Adrenal gland (tissue), 12 donors: ENCODE results near the gene PRR35. TPM values are rescaled to one million over a fixed set of nuclear protein-coding genes. Genes with fewer than 3 reads are reported as not detected.

ENCODE experiments used
- DNase-seq, 7 donors: peaks; one replicate each; pipeline ENCODE4 v3.0.0-alpha.2; 2019 to 2020
- H3K27ac ChIP-seq, 5 donors: fragments of 200-600 bp; sonication (generic) in 4 of 5; 1 replicate in 3 of 5; 2 replicates in 2 of 5; pipeline versions ENCODE4 v1.5.1 to v1.8.0; 2016 to 2020; ENCODE audit warnings: mild to moderate bottlenecking in 1 of 5
- H3K27me3 ChIP-seq: fragments of 200-600 bp; 2 replicates; pipeline ENCODE4 v1.8.0; 2021
- H3K36me3 ChIP-seq, 2 donors: fragments of 200-600 bp; replicated peaks in 1 of 2; 1 replicate in 1 of 2; 2 replicates in 1 of 2; pipeline versions ENCODE4 v1.5.1 to v1.8.0; 2018 to 2022
- H3K4me1 ChIP-seq, 2 donors: fragments of 200-600 bp; replicated peaks in 1 of 2; 1 replicate in 1 of 2; 2 replicates in 1 of 2; pipeline versions ENCODE4 v1.5.1 to v1.8.0; 2018 to 2021
- H3K4me3 ChIP-seq, 4 donors: fragments of 200-600 bp; sonication (generic) in 3 of 4; one replicate each; pipeline ENCODE4 v1.5.1; 2016 to 2018
- H3K9me3 ChIP-seq, 3 donors: fragments of 200-600 bp; sonication (generic) in 1 of 3; replicated peaks in 1 of 3; 1 replicate in 2 of 3; 2 replicates in 1 of 3; pipeline versions ENCODE4 v1.5.1 to v1.8.0; 2016 to 2021
- CTCF ChIP-seq, 6 experiments: fragments of 450-650 bp in 4 of 6; fragments of 200-600 bp in 2 of 6; sonication (generic) in 1 of 6; IDR thresholded peaks; 1 replicate in 5 of 6; 2 replicates in 1 of 6; pipeline versions ENCODE4 v1.5.1 to v1.8.0; 2016 to 2021; ENCODE audit warnings: antibody characterized with exemption in 6 of 6, mild to moderate bottlenecking in 2 of 6, moderate library complexity in 1 of 6
- POLR2A ChIP-seq, 2 donors: fragments of 450-650 bp; IDR thresholded peaks; one replicate each; pipeline ENCODE4 v1.6.1; 2017; ENCODE audit warnings: antibody characterized with exemption in 2 of 2, mild to moderate bottlenecking in 2 of 2, moderate library complexity in 1 of 2
- whole genome bisulfite sequencing, 4 donors: extraction: QIAGEN DNeasy Blood & Tissue Kit in 2 of 4; methylation state at CpG; one replicate each; pipeline versions ENCODE4 v1.1.5 to v1.1.7; 2013 to 2017; 5-methylcytosine and 5-hydroxymethylcytosine counted together
- intact Hi-C, 2 donors: fragments of 100-400 bp; cut with DNase I; formaldehyde crosslinking; loops; one replicate each; pipeline versions ENCODE4 v1.14.1 to v1.15.0; 2022 to 2023
- polyA plus RNA-seq, 3 donors: library from polyadenylated mRNA; stranded (reverse); fragments of 200-250 nt in 2 of 3; fragments of 350-450 nt in 1 of 3; fragmentation: Illumina TruSeq in 1 of 3; extraction: RNeasy Lipid Tissue Mini Kit (QIAGEN cat#74804) in 1 of 3; gene quantifications; one replicate each; pipeline ENCODE4 v1.2.3, GENCODE V29; 2013 to 2014
- total RNA-seq, 9 donors: library from RNA; depleted of rRNA in 4 of 9; stranded (reverse); fragments of >200 nt in 4 of 9; fragments of 120-200 nt in 1 of 9; fragmentation: NEBNext Ultra II Directional in 1 of 9; extraction: Animal tissue kit (Norgen Biotek cat#: 25700) in 1 of 9; gene quantifications; one replicate each; pipeline versions ENCODE4 v1.1.0 to v1.2.4, GENCODE V29; 2013 to 2023
- donor health status: healthy with polysubstance abuse.
- donor health status: Bipolar disorder and iron deficiency.
- donor health status: DM: yes; HTN: yes; CAD: no.
- donor health status: DM: no; HTN: no; CAD: no.
- donor health status: DM: no; HTN: no; CAD: no.
- donor health status: DM: yes; HTN: yes; CAD: no.

Gene PRR35
- total and polyA plus RNA-seq, 12 donors, result not detected

GRCh38 chr16:543301-544164, 16.7 kb upstream of the PRR35 start:
- whole genome bisulfite sequencing, 4 donors, result 90 to 95% (median 92%) methylated on average over 25 to 51 of the region's 51 CpGs
- H3K27me3 ChIP-seq, result no peaks in the 10 kb centered on the region
- intact Hi-C loops, result loop anchor here in 1 of 2 donors (5.0 kb wide), 1 partner anchor 39 kb away; no protein-coding TSS in a partner anchor

GRCh38 chr16:544517-544916, 15.7 kb upstream of the PRR35 start:
- intact Hi-C loops, result loop anchor here in 1 of 2 donors (5.0 kb wide), 1 partner anchor 38 kb away; no protein-coding TSS in a partner anchor

More at GRCh38 chr16:543301-544164, 16.7 kb upstream of the PRR35 start:
- TF ChIP-seq CTCF (IDR thresholded peaks at IDR 0.05) (no peak), POLR2A (IDR thresholded peaks at IDR 0.05) (no peak)
- Histone ChIP-seq H3K4me1 (peaks cover 0 to 4% of the 10 kb centered on the region in 2 donors), H3K9me3 (no peaks in the 10 kb centered on the region), H3K4me3 (no peak overlapping the region), H3K36me3 (peaks cover 0 to 2% of the 10 kb centered on the region in 2 donors), H3K27ac (no peak overlapping the region)
- DNase-seq, result no peak

GRCh38 chr16:546909-547770, 13.1 kb upstream of the PRR35 start:
- H3K4me3 ChIP-seq, result peak overlapping the region in 1 of 4 donors; percentile 28
- peak; percentile 87 to 92 (median 90) for DNase-seq
- peaks cover 0 to 26% of the 10 kb centered on the region in 2 donors for H3K36me3 ChIP-seq
- intact Hi-C loops, result no loop called here
- TF ChIP-seq POLR2A (IDR thresholded peaks at IDR 0.05) (no peak), CTCF (IDR thresholded peaks at IDR 0.05) (peak; percentile 67 to 86 (median 75))
- 43 to 67% (median 56%) methylated on average over 21 to 60 of the region's 60 CpGs for WGBS, 4 donors
- no peak overlapping the region for H3K27ac ChIP-seq
- no peaks in the 10 kb centered on the region for H3K27me3 ChIP-seq
- H3K4me1 ChIP-seq, result peaks cover 0 to 4% of the 10 kb centered on the region in 2 donors
- no peaks in the 10 kb centered on the region for H3K9me3 ChIP-seq

More at GRCh38 chr16:544517-544916, 15.7 kb upstream of the PRR35 start:
- H3K27ac ChIP-seq, result no peak overlapping the region
- H3K9me3 ChIP-seq, result no peaks in the 10 kb centered on the region
- 87 to 93% (median 91%) methylated on average over 23 to 46 of the region's 46 CpGs for WGBS, 4 donors
- H3K4me3 ChIP-seq, result no peak overlapping the region
- peaks cover 0 to 9% of the 10 kb centered on the region in 2 donors for H3K36me3 ChIP-seq
- H3K4me1 ChIP-seq, result peaks cover 0 to 4% of the 10 kb centered on the region in 2 donors
- no peaks in the 10 kb centered on the region for H3K27me3 ChIP-seq
- no peak for DNase-seq
- no peak for TF ChIP-seq POLR2A (IDR thresholded peaks at IDR 0.05)
- no peak for TF ChIP-seq CTCF (IDR thresholded peaks at IDR 0.05)

- H3K27me3 ChIP-seq, result no peaks in the 10 kb centered on the region
- WGBS, 4 donors, result 92 to 100% (median 93%) methylated on average over 2 to 21 of the region's 21 CpGs
- TF ChIP-seq POLR2A (IDR thresholded peaks at IDR 0.05) (no peak), CTCF (IDR thresholded peaks at IDR 0.05) (no peak)
- no peak overlapping the region for H3K4me3 ChIP-seq
- no peak for DNase-seq
- peaks cover 0 to 33% of the 10 kb centered on the region in 2 donors for H3K36me3 ChIP-seq
- H3K4me1 ChIP-seq, result peaks cover 0 to 4% of the 10 kb centered on the region in 2 donors
- H3K27ac ChIP-seq, result no peak overlapping the region
- intact Hi-C loops, result no loop called here
- H3K9me3 ChIP-seq, result no peaks in the 10 kb centered on the region
Observed at GRCh38 chr16:548586-548985, 11.6 kb upstream of the PRR35 start.
